ENCODE measurements around the gene FAM53A. TPM values are rescaled to one million over a fixed set of nuclear protein-coding genes. Genes with fewer than 3 reads are reported as not detected.
A peak's percentile ranks its signal among the peaks of the same experiment; 100 is the strongest.

The FAM53A gene
- total and polyA plus RNA-seq, 10 donors = 0.60 to 4.3 (median 1.9) TPM

DNA sequence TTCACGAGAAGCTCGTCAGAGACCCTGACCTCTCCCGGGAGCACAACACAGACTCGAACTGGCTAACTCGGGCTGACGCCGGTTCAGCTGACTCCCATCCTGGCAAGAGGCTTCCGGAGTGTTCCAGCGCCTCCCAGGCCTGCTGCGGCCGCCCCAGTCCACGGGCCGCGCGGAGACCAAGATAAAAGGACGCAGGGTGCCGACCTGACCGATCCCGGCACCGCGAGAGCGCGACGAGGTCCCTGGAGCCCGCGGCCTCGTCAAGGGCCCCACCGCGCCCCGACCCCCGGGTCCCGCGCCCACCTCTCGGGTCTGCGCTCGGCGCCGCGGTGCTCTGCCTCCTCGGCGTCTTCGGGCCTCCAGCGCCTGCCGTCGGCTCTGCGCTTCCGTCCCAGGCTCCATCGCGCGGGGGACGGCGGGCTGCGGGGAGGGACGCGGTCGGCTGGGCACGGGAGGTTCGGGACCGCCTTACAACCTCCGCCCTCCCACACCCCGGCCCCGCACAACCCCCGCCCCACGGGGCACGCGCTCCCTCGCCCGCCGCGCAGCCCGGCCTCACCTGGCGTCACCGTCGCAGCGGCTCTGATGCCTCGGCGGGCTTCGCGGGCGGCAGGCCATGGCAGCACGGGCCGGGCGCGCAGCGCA lies 27.6 kb upstream of the FAM53A start:
- 0 to 2% (median 1%) methylated on average over 7 to 85 of the region's 85 CpGs for WGBS, 5 donors
- H3K9me3 ChIP-seq = no peaks in the 10 kb centered on the region
- intact Hi-C loops (cut with DNase I; ENCODE audit: low total_unique reads) = no loop called here
- H3K4me1 ChIP-seq = peaks cover 43 to 85% (median 73%) of the 10 kb centered on the region in 6 donors
- no peak for DNase-seq
- peak; percentile 17 to 48 (median 20) for TF ChIP-seq POLR2AphosphoS5 (IDR thresholded peaks at IDR 0.05)
- no peak for TF ChIP-seq POLR2A (IDR thresholded peaks at IDR 0.05)
- peak overlapping the region; percentile 66 to 87 (median 82) for H3K4me3 ChIP-seq
- H3K27me3 ChIP-seq (replicated peaks in 1 of 7) = no peaks in the 10 kb centered on the region
- H3K27ac ChIP-seq = peak overlapping the region; percentile 97 to 100 (median 99)
- H3K36me3 ChIP-seq = peaks cover 0 to 26% (median 2%) of the 10 kb centered on the region in 6 donors

DNA sequence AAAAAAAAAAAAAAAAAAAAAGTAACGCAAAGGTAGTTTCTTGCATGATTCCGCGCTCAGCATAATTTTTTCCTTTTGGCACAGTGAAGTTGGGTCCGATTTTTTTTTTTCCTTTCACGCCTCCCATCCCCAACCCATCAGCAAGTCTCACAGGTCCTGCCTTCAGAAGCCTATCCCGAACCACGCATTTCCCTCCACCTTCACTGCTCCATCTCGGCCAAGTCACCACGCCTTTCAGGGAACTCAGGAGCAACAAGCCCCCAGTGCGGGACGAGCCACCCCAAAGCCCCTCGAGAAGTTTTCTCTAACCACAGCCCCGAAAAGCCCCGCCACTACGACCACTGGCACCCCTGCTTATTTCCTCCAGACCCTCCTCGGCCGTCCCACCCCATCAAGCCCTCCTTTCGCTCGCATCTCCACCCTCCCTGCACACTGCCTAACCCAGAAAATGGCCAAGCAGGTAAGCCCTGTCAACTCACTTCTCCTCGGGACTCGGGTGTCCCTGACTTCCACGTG lies 27.0 kb upstream of the FAM53A start:
- no peaks in the 10 kb centered on the region for H3K9me3 ChIP-seq
- DNase-seq = no peak
- 11 to 18% (median 14%) methylated on average over 22 of the region's 22 CpGs for WGBS, 5 donors
- H3K36me3 ChIP-seq = peaks cover 0 to 26% (median 3%) of the 10 kb centered on the region in 6 donors
- TF ChIP-seq, protein P1, sequence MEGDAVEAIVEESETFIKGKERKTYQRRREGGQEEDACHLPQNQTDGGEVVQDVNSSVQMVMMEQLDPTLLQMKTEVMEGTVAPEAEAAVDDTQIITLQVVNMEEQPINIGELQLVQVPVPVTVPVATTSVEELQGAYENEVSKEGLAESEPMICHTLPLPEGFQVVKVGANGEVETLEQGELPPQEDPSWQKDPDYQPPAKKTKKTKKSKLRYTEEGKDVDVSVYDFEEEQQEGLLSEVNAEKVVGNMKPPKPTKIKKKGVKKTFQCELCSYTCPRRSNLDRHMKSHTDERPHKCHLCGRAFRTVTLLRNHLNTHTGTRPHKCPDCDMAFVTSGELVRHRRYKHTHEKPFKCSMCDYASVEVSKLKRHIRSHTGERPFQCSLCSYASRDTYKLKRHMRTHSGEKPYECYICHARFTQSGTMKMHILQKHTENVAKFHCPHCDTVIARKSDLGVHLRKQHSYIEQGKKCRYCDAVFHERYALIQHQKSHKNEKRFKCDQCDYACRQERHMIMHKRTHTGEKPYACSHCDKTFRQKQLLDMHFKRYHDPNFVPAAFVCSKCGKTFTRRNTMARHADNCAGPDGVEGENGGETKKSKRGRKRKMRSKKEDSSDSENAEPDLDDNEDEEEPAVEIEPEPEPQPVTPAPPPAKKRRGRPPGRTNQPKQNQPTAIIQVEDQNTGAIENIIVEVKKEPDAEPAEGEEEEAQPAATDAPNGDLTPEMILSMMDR (IDR thresholded peaks at IDR 0.05 in 8 of 11, conservative IDR thresholded peaks at IDR 0.05 in 3 of 11) = no peak
- no peak for TF ChIP-seq POLR2A (IDR thresholded peaks at IDR 0.05)
- TF ChIP-seq POLR2AphosphoS5 (IDR thresholded peaks at IDR 0.05) = no peak
- H3K27me3 ChIP-seq (replicated peaks in 1 of 7) = no peaks in the 10 kb centered on the region
- peak overlapping the region; percentile 97 to 100 (median 99) for H3K27ac ChIP-seq
- peak overlapping the region; percentile 66 to 87 (median 82) for H3K4me3 ChIP-seq
- peaks cover 43 to 79% (median 68%) of the 10 kb centered on the region in 6 donors for H3K4me1 ChIP-seq
- intact Hi-C loops (cut with DNase I; ENCODE audit: low total_unique reads) = no loop called here

DNA sequence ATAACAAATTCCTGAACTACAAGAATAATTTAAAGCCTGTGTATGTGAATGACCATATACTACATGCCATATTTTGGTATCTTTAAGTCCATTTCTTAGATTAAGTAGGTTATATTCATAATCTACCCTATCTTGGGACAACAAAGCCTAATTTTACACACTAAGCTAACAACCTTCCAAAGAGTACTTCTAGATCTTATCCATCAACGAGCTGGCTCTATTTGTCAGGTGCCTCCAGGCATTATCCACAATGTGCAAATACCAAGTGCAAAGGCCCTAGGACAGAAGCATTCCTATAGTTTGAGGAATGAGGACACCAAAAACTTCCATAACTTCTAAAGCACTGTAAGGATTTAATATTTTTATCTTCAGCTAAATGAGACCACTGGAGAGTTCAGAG lies 24.5 kb upstream of the FAM53A start:
- H3K4me3 ChIP-seq = no peak overlapping the region
- peaks cover 0 to 41% (median 13%) of the 10 kb centered on the region in 6 donors for H3K36me3 ChIP-seq
- no peaks in the 10 kb centered on the region for H3K27me3 ChIP-seq (replicated peaks in 1 of 7)
- H3K4me1 ChIP-seq = peaks cover 20 to 64% (median 45%) of the 10 kb centered on the region in 6 donors
- H3K9me3 ChIP-seq = no peaks in the 10 kb centered on the region
- H3K27ac ChIP-seq = peak overlapping the region in 1 of 8 donors; percentile 27
- no peak for DNase-seq
- no peak for TF ChIP-seq POLR2A (IDR thresholded peaks at IDR 0.05)
- TF ChIP-seq, protein P1 (IDR thresholded peaks at IDR 0.05 in 8 of 11, conservative IDR thresholded peaks at IDR 0.05 in 3 of 11) = no peak
- no peak for TF ChIP-seq POLR2AphosphoS5 (IDR thresholded peaks at IDR 0.05)
- WGBS, 5 donors = 38 to 75% (median 50%) methylated on average over 1 of the region's 1 CpG
- intact Hi-C loops (cut with DNase I; ENCODE audit: low total_unique reads) = no loop called here

DNA sequence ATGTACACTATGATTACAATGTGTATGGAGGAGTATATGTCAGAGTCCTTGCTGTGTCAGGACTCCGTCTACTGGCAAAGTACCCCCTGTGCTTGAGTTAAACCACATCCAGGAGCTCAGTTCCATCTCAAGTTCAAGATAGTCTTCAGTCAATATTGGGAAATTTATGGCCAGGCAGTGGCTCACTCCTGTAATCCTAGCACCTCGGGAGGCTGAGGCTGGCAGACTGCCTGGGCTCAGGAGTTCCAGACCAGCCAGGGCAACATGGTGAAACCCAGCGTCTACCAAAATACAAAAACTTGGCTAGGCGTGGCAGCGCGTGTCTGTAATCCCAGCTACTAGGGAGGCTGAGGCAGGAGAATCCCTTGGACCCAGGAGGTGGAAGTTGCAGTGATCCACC lies 22.2 kb upstream of the FAM53A start:
- Histone ChIP-seq H3K27ac (no peak overlapping the region), H3K4me3 (no peak overlapping the region), H3K27me3 (replicated peaks in 1 of 7) (no peaks in the 10 kb centered on the region), H3K36me3 (peaks cover 0 to 63% (median 30%) of the 10 kb centered on the region in 6 donors), H3K4me1 (peaks cover 16 to 67% (median 38%) of the 10 kb centered on the region in 6 donors), H3K9me3 (no peaks in the 10 kb centered on the region)
- intact Hi-C loops (cut with DNase I; ENCODE audit: low total_unique reads) = no loop called here
- WGBS, 5 donors = 92 to 97% (median 97%) methylated on average over 6 of the region's 6 CpGs
- no peak for DNase-seq
- TF ChIP-seq POLR2A (IDR thresholded peaks at IDR 0.05) (no peak), POLR2AphosphoS5 (IDR thresholded peaks at IDR 0.05) (no peak)
- TF ChIP-seq, protein P1 (IDR thresholded peaks at IDR 0.05 in 8 of 11, conservative IDR thresholded peaks at IDR 0.05 in 3 of 11) = no peak
